OCI-LY7 (cell line): Measurements from ENCODE around the gene DEPDC7. TPM values are rescaled to one million over a fixed set of nuclear protein-coding genes. Genes with fewer than 3 reads are reported as not detected.

Experiments used
- BruUV-seq: library from RNA; stranded (reverse); fragments of 400-500 nt; replicated peaks from 2 replicates; lab custom pipeline; 2021; lab: Mats Ljungman, UMichigan
- CTCF ChIA-PET: fragments of 300-600 bp; sonication (Branson Sonifier 250); formaldehyde crosslinking; loops from one replicate; lab custom pipeline; 2022; ENCODE audit warnings: antibody characterized with exemption; ENCODE audit not compliant: unreplicated experiment; lab: Charles Lee
- POLR2A ChIA-PET: fragments of 300-600 bp; sonication (Branson Sonifier 250); formaldehyde crosslinking; loops from one replicate; lab custom pipeline; 2022; ENCODE audit warnings: antibody characterized with exemption; lab: Charles Lee
- DNase-seq: peaks from one replicate; pipeline ENCODE4 v3.0.0-alpha.2; 2015; ENCODE audit warnings: low spot score
- H2AFZ ChIP-seq: fragments of 200-600 bp; sonication (generic), shearing (Covaris generic); 2 replicates; pipeline ENCODE4 v1.6.1; 2014; ENCODE audit warnings: mild to moderate bottlenecking, antibody characterized with exemption, low read length, moderate library complexity
- H3K27ac ChIP-seq: fragments of 200-600 bp; sonication (generic); 2 replicates; pipeline ENCODE4 v1.5.1; 2014; ENCODE audit warnings: mixed run types, low read depth, mild to moderate bottlenecking, moderate library complexity, low read length, inconsistent platforms; ENCODE audit not compliant: poor library complexity, severe bottlenecking
- H3K36me3 ChIP-seq: fragments of 200-600 bp; sonication (generic); 2 replicates; pipeline ENCODE4 v1.6.1; 2014; ENCODE audit warnings: mild to moderate bottlenecking, antibody characterized with exemption, low read length, moderate library complexity, mixed read lengths; ENCODE audit not compliant: insufficient read depth
- H3K4me1 ChIP-seq: fragments of 200-600 bp; sonication (generic); 2 replicates; pipeline ENCODE4 v1.5.1; 2014; ENCODE audit warnings: mild to moderate bottlenecking, low read length; ENCODE audit not compliant: insufficient read depth, poor library complexity, severe bottlenecking
- H3K4me2 ChIP-seq: fragments of 200-600 bp; sonication (generic); 2 replicates; pipeline ENCODE4 v1.6.1; 2014; ENCODE audit warnings: mild to moderate bottlenecking, low read length
- H3K4me3 ChIP-seq: fragments of 200-600 bp; sonication (generic); 2 replicates; pipeline ENCODE4 v1.5.1; 2014; ENCODE audit warnings: mild to moderate bottlenecking, low read depth, low read length; ENCODE audit not compliant: poor library complexity, severe bottlenecking
- H3K79me2 ChIP-seq: fragments of 200-600 bp; sonication (generic); 2 replicates; pipeline ENCODE4 v1.6.1; 2016; ENCODE audit warnings: low read depth, mild to moderate bottlenecking, low read length, moderate library complexity, mixed read lengths; ENCODE audit not compliant: insufficient read depth
- H3K9me2 ChIP-seq: fragments of 200-600 bp; sonication (generic); 2 replicates; pipeline ENCODE4 v1.6.1; 2016; ENCODE audit warnings: mild to moderate bottlenecking, low read length, mixed read lengths; ENCODE audit not compliant: insufficient read depth
- H3K9me3 ChIP-seq: fragments of 200-600 bp; sonication (generic); 2 replicates; pipeline ENCODE4 v1.6.1; 2014; ENCODE audit warnings: mild to moderate bottlenecking, mixed run types, low read length, mixed read lengths
- H4K20me1 ChIP-seq: fragments of 200-600 bp; sonication (generic); 2 replicates; pipeline ENCODE4 v1.6.1; 2014; ENCODE audit warnings: mild to moderate bottlenecking, antibody characterized with exemption, low read length, moderate library complexity, mixed read lengths; ENCODE audit not compliant: insufficient read depth
- EZH2phosphoT487 ChIP-seq: fragments of 200-600 bp; sonication (generic); IDR thresholded peaks from 2 replicates; pipeline ENCODE4 v1.6.1; 2018; ENCODE audit warnings: low read depth, borderline replicate concordance, mild to moderate bottlenecking, mixed run types, antibody characterized with exemption, low read length, moderate library complexity, mixed read lengths
- intact Hi-C: fragments of 100-400 bp; cut with micrococcal nuclease; formaldehyde crosslinking; loops from one replicate; pipeline ENCODE4 v1.10.0; 2022; ENCODE audit not compliant: unreplicated experiment
- total RNA-seq, 2 experiments: library from RNA; depleted of rRNA in 1 of 2; stranded (reverse); fragments of >200 nt in 1 of 2; shearing (Covaris generic) in 1 of 2; gene quantifications; 2 replicates each; pipeline ENCODE4 v1.2.3, GENCODE V29; 2014 to 2022
- TF ChIP-seq, protein P1 (sequence below): fragments of 200-600 bp; sonication (generic); conservative IDR thresholded peaks from 2 replicates; pipeline ENCODE4 v1.5.1; 2014; ENCODE audit warnings: mild to moderate bottlenecking, antibody characterized with exemption, low read length, moderate library complexity, mixed read lengths

The DEPDC7 gene
- total RNA-seq, 2 experiments from 2014 or later: 0.66 to 1.5 TPM

DNA sequence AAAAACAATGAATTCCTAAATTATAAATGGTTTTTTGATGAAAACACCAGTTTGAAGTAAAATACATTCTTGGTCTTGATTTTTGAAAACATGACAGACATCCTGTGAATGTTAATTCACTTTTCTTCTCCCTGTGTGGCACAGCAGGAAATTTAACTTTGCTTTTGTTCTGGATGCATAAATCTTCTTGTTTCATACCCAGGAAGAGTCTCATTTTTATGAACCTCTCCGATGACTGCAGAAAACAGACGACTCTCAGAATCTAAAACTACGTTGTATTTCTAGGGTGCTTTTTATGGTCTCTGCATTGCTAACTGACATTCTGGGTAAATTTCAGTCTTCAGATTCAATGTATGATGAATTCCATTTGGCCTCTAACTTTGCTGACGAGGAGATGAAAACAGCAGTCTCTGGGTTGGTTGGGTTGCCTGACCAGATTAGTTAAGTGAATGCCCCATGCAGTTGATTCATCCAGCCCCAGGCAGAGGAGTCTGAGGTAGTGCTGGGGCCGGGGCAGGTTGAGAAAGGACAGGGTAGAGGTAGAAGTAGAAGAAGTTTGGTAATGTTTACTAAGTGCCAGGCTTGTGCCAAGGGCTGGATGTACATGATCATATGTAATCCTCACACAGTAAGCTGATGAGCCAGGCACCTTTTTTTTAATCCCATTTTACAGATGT is 43.8 kb downstream of the DEPDC7 start:
- Histone ChIP-seq H4K20me1 (no peaks in the 10 kb centered on the region), H2AFZ (no peak overlapping the region), H3K36me3 (peaks cover 73% of the 10 kb centered on the region), H3K4me1 (peaks cover 8% of the 10 kb centered on the region), H3K79me2 (no peaks in the 10 kb centered on the region), H3K9me2 (no peaks in the 10 kb centered on the region), H3K4me3 (no peak overlapping the region), H3K4me2 (no peak overlapping the region), H3K27ac (no peak overlapping the region), H3K9me3 (no peaks in the 10 kb centered on the region)
- POLR2A ChIA-PET: interaction anchor here (1.6 kb wide), 1 partner anchor 20 kb away, joined by 5 read pairs; no protein-coding TSS in a partner anchor
- CTCF ChIA-PET: no interaction called here
- no TSS peak for BruUV-seq
- no peak for DNase-seq
- TF ChIP-seq EZH2phosphoT487: no peak
- TF ChIP-seq, protein P1, sequence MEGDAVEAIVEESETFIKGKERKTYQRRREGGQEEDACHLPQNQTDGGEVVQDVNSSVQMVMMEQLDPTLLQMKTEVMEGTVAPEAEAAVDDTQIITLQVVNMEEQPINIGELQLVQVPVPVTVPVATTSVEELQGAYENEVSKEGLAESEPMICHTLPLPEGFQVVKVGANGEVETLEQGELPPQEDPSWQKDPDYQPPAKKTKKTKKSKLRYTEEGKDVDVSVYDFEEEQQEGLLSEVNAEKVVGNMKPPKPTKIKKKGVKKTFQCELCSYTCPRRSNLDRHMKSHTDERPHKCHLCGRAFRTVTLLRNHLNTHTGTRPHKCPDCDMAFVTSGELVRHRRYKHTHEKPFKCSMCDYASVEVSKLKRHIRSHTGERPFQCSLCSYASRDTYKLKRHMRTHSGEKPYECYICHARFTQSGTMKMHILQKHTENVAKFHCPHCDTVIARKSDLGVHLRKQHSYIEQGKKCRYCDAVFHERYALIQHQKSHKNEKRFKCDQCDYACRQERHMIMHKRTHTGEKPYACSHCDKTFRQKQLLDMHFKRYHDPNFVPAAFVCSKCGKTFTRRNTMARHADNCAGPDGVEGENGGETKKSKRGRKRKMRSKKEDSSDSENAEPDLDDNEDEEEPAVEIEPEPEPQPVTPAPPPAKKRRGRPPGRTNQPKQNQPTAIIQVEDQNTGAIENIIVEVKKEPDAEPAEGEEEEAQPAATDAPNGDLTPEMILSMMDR: no peak
- intact Hi-C loops: no loop called here

DNA sequence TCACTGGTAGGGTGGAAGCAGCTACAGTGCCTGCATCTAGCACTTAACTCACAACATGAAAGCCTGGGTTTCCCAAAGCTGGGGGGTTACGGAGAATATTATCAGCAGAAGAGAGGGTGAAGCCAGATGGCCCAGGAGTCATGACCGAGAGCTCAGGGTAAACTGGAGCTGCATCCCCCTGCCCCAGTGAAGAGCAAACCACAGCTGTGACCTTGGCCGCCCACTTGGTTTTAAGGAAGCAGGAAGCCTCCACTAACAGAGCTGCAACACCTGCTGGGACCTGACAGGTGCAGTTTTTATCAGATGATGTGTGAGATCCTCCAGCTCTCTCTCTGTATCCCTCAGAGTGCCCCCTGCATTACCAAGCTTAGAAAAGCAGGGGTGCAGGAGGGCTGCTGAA is 44.6 kb downstream of the DEPDC7 start:
- TF ChIP-seq, protein P1: no peak
- TF ChIP-seq EZH2phosphoT487: no peak
- Histone ChIP-seq H2AFZ (no peak overlapping the region), H3K4me2 (no peak overlapping the region), H3K36me3 (peaks cover 65% of the 10 kb centered on the region), H3K27ac (no peak overlapping the region), H3K9me2 (no peaks in the 10 kb centered on the region), H3K79me2 (no peaks in the 10 kb centered on the region), H4K20me1 (no peaks in the 10 kb centered on the region), H3K9me3 (no peaks in the 10 kb centered on the region), H3K4me1 (peaks cover 8% of the 10 kb centered on the region), H3K4me3 (no peak overlapping the region)
- ChIA-PET POLR2A (interaction anchor here (0.5 to 2.0 kb wide), 3 partner anchors 16 to 45 kb away, joined by 5 to 9 read pairs (median 8); partner anchors contain the start of gene DEPDC7), CTCF (no interaction called here)
- no TSS peak for BruUV-seq
- peak; percentile 39 for DNase-seq
- intact Hi-C loops: no loop called here

DNA sequence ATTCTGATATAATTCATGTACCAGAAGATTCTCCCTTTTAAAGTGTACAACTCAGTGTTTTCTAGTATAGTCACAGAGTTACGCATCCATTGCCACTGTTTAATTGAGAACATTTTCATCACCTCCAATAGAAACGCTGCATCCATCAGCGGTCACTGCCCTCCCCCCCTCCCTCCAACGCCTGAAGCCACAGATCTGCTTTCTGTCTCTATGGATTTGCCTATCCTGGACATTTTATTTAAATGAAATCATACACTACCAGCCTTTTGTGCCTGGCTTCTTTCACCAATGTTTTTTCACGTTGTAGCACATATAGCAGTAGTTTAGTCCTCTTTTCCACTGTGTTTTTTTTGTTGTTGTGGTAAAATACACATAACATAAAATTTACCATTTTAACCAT is 46.5 kb downstream of the DEPDC7 start:
- no TSS peak for BruUV-seq
- no peak for DNase-seq
- peaks cover 74% of the 10 kb centered on the region for H3K36me3 ChIP-seq
- TF ChIP-seq, protein P1: no peak
- no peak for TF ChIP-seq EZH2phosphoT487
- no peaks in the 10 kb centered on the region for H3K9me3 ChIP-seq
- no peak overlapping the region for H3K4me3 ChIP-seq
- H3K27ac ChIP-seq: no peak overlapping the region
- H3K4me2 ChIP-seq: no peak overlapping the region
- no peaks in the 10 kb centered on the region for H3K9me2 ChIP-seq
- ChIA-PET CTCF (no interaction called here), POLR2A (interaction anchor here (0.6 to 2.0 kb wide), 3 partner anchors 14 to 118 kb away, joined by 3 to 8 read pairs (median 4); no protein-coding TSS in a partner anchor)
- no peak overlapping the region for H2AFZ ChIP-seq
- no peaks in the 10 kb centered on the region for H3K79me2 ChIP-seq
- intact Hi-C loops: no loop called here
- H4K20me1 ChIP-seq: no peaks in the 10 kb centered on the region
- H3K4me1 ChIP-seq: peaks cover 8% of the 10 kb centered on the region
